CD14-positive monocyte (primary cell): ENCODE results near the gene XXYLT1. TPM values are rescaled to one million over a fixed set of nuclear protein-coding genes. Genes with fewer than 3 reads are reported as not detected.

Source experiments
- DNase-seq, 3 donors: peaks; one replicate each; pipeline ENCODE4 v3.0.0-alpha.2; 2011 to 2022
- H2AFZ ChIP-seq: 2 replicates; pipeline ENCODE4 v1.6.0; 2012; ENCODE audit warnings: mild to moderate bottlenecking, low read depth, low read length, inconsistent platforms; ENCODE audit not compliant: insufficient read depth, poor library complexity, severe bottlenecking
- H3K27ac ChIP-seq, 2 donors: 1 replicate in 1 of 2; 2 replicates in 1 of 2; pipeline ENCODE4 v1.5.1; 2012 to 2013; ENCODE audit warnings: low read length in 2 of 2, control low read depth in 1 of 2, inconsistent platforms in 1 of 2, low read depth in 1 of 2, mild to moderate bottlenecking in 1 of 2
- H3K27me3 ChIP-seq, 2 donors: one replicate each; pipeline versions ENCODE4 v1.6.0 to v1.6.1; 2011 to 2013; ENCODE audit warnings: low read length in 2 of 2; ENCODE audit not compliant: control insufficient read depth in 2 of 2, insufficient read depth in 2 of 2
- H3K36me3 ChIP-seq, 2 donors: replicated peaks in 1 of 2; 1 replicate in 1 of 2; 2 replicates in 1 of 2; pipeline versions ENCODE4 v1.5.1 to v1.6.1; 2012 to 2013; ENCODE audit warnings: low read length in 2 of 2, control low read depth in 1 of 2, inconsistent platforms in 1 of 2, mild to moderate bottlenecking in 1 of 2; ENCODE audit not compliant: insufficient read depth in 2 of 2, control insufficient read depth in 1 of 2
- H3K4me1 ChIP-seq, 2 donors: 1 replicate in 1 of 2; 2 replicates in 1 of 2; pipeline versions ENCODE4 v1.5.1 to v1.6.1; 2012 to 2013; ENCODE audit warnings: low read length in 2 of 2, control low read depth in 1 of 2, inconsistent platforms in 1 of 2, mild to moderate bottlenecking in 1 of 2, moderate library complexity in 1 of 2; ENCODE audit not compliant: insufficient read depth in 2 of 2, control insufficient read depth in 1 of 2
- H3K4me2 ChIP-seq: replicated peaks from 2 replicates; pipeline ENCODE3; 2012; ENCODE audit warnings: low read length, moderate library complexity, mild to moderate bottlenecking; ENCODE audit not compliant: poor library complexity, severe bottlenecking; ENCODE audit errors: extremely low read depth
- H3K4me3 ChIP-seq, 3 experiments: fragments of 200-600 bp in 1 of 3; sonication (generic) in 1 of 3; replicated peaks in 1 of 3; 1 replicate in 2 of 3; 2 replicates in 1 of 3; pipeline ENCODE4 v1.5.1; 2011 to 2013; ENCODE audit warnings: low read length in 3 of 3, mild to moderate bottlenecking in 3 of 3, control low read depth in 2 of 3, low read depth in 2 of 3, inconsistent platforms in 1 of 3, moderate library complexity in 1 of 3
- H3K79me2 ChIP-seq: 2 replicates; pipeline ENCODE4 v1.6.0; 2012; ENCODE audit warnings: mild to moderate bottlenecking, control low read depth, inconsistent platforms, low read length, moderate library complexity; ENCODE audit not compliant: insufficient read depth
- H3K9ac ChIP-seq: 2 replicates; pipeline ENCODE4 v1.6.0; 2017; ENCODE audit warnings: low read length, mild to moderate bottlenecking; ENCODE audit not compliant: insufficient read depth, poor library complexity, severe bottlenecking
- H3K9me3 ChIP-seq, 2 donors: replicated peaks in 1 of 2; 1 replicate in 1 of 2; 2 replicates in 1 of 2; pipeline versions ENCODE4 v1.5.1 to v1.6.1; 2012 to 2013; ENCODE audit warnings: low read length in 2 of 2, control low read depth in 1 of 2; ENCODE audit not compliant: control insufficient read depth in 1 of 2, insufficient read depth in 1 of 2
- H4K20me1 ChIP-seq: 2 replicates; pipeline ENCODE4 v1.6.0; 2012; ENCODE audit warnings: mild to moderate bottlenecking, low read length, control low read depth, moderate library complexity; ENCODE audit not compliant: insufficient read depth
- H3K27ac Mint-ChIP-seq, 7 donors: one replicate each; pipeline ENCODE4 v1.8.0; 2020; ENCODE audit warnings: mild to moderate bottlenecking in 7 of 7, mixed read lengths in 7 of 7, moderate library complexity in 6 of 7, inconsistent platforms in 2 of 7
- H3K27me3 Mint-ChIP-seq, 3 donors: one replicate each; pipeline ENCODE4 v1.8.0; 2021 to 2022; ENCODE audit warnings: low read depth in 3 of 3, mild to moderate bottlenecking in 3 of 3, mixed read lengths in 3 of 3, moderate library complexity in 3 of 3, inconsistent platforms in 1 of 3
- H3K36me3 Mint-ChIP-seq, 2 donors: one replicate each; pipeline ENCODE4 v1.8.0; 2020; ENCODE audit warnings: mixed read lengths in 2 of 2, inconsistent platforms in 1 of 2, mild to moderate bottlenecking in 1 of 2
- H3K4me1 Mint-ChIP-seq: one replicate; pipeline ENCODE4 v1.8.0; 2020; ENCODE audit warnings: mild to moderate bottlenecking, mixed read lengths
- H3K4me3 Mint-ChIP-seq, 2 donors: one replicate each; pipeline ENCODE4 v1.8.0; 2020; ENCODE audit warnings: mild to moderate bottlenecking in 2 of 2, mixed read lengths in 2 of 2, moderate library complexity in 1 of 2
- H3K9me3 Mint-ChIP-seq, 7 donors: one replicate each; pipeline ENCODE4 v1.8.0; 2020 to 2022; ENCODE audit warnings: mixed read lengths in 7 of 7, mild to moderate bottlenecking in 6 of 7, moderate library complexity in 6 of 7, inconsistent platforms in 2 of 7
- CTCF ChIP-seq: fragments of 200-600 bp; IDR thresholded peaks from one replicate; pipeline ENCODE4 v1.8.0; 2022; ENCODE audit warnings: antibody characterized with exemption, mild to moderate bottlenecking
- WGBS: methylation state at CpG from one replicate; pipeline ENCODE4 v1.1.5; 2013; ENCODE audit warnings: missing lambda C conversion rate; ENCODE audit not compliant: insufficient coverage; 5-methylcytosine and 5-hydroxymethylcytosine counted together
- intact Hi-C, 2 donors: fragments of 100-400 bp; cut with micrococcal nuclease; formaldehyde crosslinking; loops; one replicate each; pipeline versions ENCODE4 v1.15.0 to v1.15.1; 2023
- polyA plus RNA-seq, 3 donors: library from polyadenylated mRNA; depleted of rRNA in 1 of 3; unstranded in 2 of 3; stranded (reverse) in 1 of 3; fragments of 300-500 nt in 2 of 3; fragments of >200 nt in 1 of 3; fragmentation: Illumina TruSeq in 2 of 3; gene quantifications; 1 replicate in 2 of 3; 2 replicates in 1 of 3; pipeline ENCODE4 v1.2.3, GENCODE V29; 2012 to 2021

XXYLT1 gene
- polyA plus RNA-seq, 3 donors, result 11.8 to 13.5 (median 13.2) TPM

- H3K36me3 ChIP-seq, result no peaks in the 10 kb centered on the region
- peaks cover 7% of the 10 kb centered on the region for H3K4me1 Mint-ChIP-seq
- no CpG with 5 or more reads among the region's 4 CpGs for WGBS
- H3K27ac Mint-ChIP-seq, result no peak overlapping the region
- no peaks in the 10 kb centered on the region for H3K79me2 ChIP-seq
- no peaks in the 10 kb centered on the region for H4K20me1 ChIP-seq
- peaks cover 4 to 8% of the 10 kb centered on the region in 2 donors for H3K4me1 ChIP-seq
- peaks cover 0 to 3% (median 1%) of the 10 kb centered on the region in 3 donors for H3K27me3 Mint-ChIP-seq
- H3K4me3 Mint-ChIP-seq, result peak overlapping the region; percentile 67 to 79
- no peaks in the 10 kb centered on the region for H3K9me3 ChIP-seq
- TF ChIP-seq CTCF, result no peak
- peaks cover 3 to 7% of the 10 kb centered on the region in 2 donors for H3K36me3 Mint-ChIP-seq
- peak overlapping the region; percentile 31 for H3K4me2 ChIP-seq
- intact Hi-C loops, result no loop called here
- H3K9ac ChIP-seq, result no peak overlapping the region
- no peak overlapping the region for H3K27ac ChIP-seq
- H3K9me3 Mint-ChIP-seq, result no peaks in the 10 kb centered on the region
- H3K4me3 ChIP-seq, result peak overlapping the region in 1 of 3 experiments; percentile 27
- no peak for DNase-seq
- H2AFZ ChIP-seq, result no peak overlapping the region
- H3K27me3 ChIP-seq, result no peaks in the 10 kb centered on the region
Measured at GRCh38 chr3:195122261-195122660, 148.7 kb downstream of the XXYLT1 start.

- Mint-ChIP-seq H3K27ac (no peak overlapping the region), H3K36me3 (peaks cover 0 to 6% of the 10 kb centered on the region in 2 donors), H3K4me1 (peaks cover 7% of the 10 kb centered on the region), H3K9me3 (no peaks in the 10 kb centered on the region), H3K27me3 (peaks cover 0 to 5% (median 1%) of the 10 kb centered on the region in 3 donors), H3K4me3 (no peak overlapping the region)
- no peak overlapping the region for H3K4me2 ChIP-seq
- peaks cover 4 to 8% of the 10 kb centered on the region in 2 donors for H3K4me1 ChIP-seq
- no peak overlapping the region for H3K4me3 ChIP-seq
- no peaks in the 10 kb centered on the region for H3K36me3 ChIP-seq
- H4K20me1 ChIP-seq, result no peaks in the 10 kb centered on the region
- H3K27ac ChIP-seq, result no peak overlapping the region
- H3K9ac ChIP-seq, result no peak overlapping the region
- WGBS, result 100% methylated on average over 1 of the region's 2 CpGs
- DNase-seq, result no peak
- no peak overlapping the region for H2AFZ ChIP-seq
- intact Hi-C loops, result no loop called here
- H3K9me3 ChIP-seq, result no peaks in the 10 kb centered on the region
- no peaks in the 10 kb centered on the region for H3K27me3 ChIP-seq
- H3K79me2 ChIP-seq, result no peaks in the 10 kb centered on the region
- no peak for TF ChIP-seq CTCF
Measured at GRCh38 chr3:195120267-195120601, 150.7 kb downstream of the XXYLT1 start.
